SW 1271 (cell line): ENCODE results near the gene TPRKB.
"Not testable (repeated sequence)": the region's sequence is repeated elsewhere in the genome, so short reads cannot be mapped to it uniquely, and the experiment has no call there.

Experiments
- DNase-seq, 2 experiments: peaks; one replicate each; lab custom pipeline; 2025; lab: John Stamatoyannopoulos, UW

TPRKB gene

DNA sequence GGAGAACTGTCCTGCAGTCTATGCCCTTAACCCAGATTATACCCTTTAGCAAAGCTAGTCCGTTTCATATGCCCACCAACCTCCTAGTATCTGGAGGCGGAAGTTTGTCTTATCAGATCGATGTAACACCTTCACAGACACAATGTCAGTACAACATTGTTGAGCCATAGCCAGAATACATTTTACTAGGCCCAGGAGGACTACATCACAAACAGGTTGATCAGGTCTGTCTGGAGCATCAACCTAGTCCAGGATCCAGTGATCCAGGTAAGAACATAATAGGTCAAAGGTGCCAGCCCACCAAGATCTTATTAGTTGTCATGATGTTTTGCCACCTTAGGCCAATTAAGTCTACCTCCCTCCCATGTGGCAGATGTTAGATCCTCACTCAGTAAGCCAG lies 2.0 kb upstream of the TPRKB start:
- no peak for DNase-seq

DNA sequence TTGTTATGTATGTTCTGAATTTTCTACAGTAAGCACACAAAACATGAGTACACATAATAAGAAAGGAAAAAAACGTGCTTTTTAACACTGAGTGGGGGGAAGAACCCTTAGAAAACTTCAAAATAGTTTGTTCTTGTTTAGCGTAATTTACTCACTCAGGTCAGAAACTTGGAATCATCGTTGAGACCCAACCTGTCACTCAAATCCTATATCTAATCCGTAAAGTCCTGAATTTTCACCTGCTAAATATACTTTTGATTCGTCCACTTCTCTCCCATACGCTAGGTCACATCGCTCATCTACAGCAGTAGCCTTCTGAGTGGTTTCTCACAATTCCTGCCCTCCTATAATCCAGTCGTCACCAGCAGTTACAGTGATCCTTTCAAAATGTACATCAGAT lies 767 bp downstream of the TPRKB start:
- DNase-seq: no peak

DNA sequence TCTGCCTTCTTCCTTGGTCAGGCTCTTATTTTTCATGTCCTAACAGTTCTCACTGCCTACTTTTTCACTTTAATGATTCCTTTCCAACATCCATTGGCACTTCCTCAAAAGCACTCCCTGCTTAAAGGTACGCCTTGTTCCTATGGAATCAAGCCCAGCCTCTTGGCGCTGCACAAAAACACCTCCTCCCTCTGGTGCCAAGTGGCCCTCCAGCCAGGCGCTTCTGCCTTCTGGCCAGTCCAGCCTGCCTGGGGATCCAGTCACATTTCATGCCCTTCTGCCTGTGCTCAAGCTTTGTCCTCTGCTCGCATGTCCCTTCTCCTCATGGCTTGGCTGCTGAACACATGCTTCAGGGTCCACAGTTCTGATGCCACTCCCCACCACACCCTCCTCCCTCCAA lies 6.3 kb downstream of the TPRKB start:
- DNase-seq: no peak

DNA sequence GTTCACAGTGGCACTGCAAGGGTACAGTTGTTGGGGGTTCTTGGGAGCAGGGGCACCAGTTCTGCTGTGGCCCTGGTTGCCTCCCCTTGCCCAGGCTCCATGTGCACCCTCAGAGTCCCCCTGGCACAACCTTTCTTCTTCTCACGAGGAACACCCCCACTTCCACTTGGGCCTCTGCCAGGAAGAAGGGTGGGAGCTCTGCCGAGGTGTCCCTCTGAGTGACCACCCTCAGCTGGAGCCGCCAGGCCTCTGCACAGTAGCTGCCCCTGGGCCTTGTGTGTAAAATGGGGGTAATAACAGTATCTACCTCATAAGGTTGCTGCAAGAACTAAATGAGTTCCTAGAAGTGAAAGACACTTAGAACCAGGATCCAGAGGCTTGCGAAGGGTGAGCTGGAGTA lies 8.4 kb downstream of the TPRKB start:
- DNase-seq: no peak

DNA sequence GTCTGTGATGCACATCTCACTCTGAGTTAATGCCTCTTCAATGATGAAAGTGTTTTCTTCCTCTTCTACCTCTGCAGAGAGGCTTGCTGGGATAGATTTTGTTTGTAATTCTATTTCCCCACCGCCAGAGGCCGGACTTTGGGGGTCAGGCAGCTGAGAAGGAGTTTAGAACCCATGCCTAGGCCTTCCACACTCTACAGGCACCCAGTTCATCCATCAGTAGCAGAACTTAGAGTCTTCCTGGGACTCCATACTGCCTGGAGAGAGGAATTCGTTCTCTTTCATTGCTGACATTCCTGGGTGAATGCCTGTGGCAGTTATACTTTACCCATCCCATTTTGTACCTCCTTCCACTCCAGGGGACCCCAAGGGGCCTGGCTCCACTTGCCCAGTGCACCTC lies 9.1 kb downstream of the TPRKB start:
- no peak for DNase-seq

DNA sequence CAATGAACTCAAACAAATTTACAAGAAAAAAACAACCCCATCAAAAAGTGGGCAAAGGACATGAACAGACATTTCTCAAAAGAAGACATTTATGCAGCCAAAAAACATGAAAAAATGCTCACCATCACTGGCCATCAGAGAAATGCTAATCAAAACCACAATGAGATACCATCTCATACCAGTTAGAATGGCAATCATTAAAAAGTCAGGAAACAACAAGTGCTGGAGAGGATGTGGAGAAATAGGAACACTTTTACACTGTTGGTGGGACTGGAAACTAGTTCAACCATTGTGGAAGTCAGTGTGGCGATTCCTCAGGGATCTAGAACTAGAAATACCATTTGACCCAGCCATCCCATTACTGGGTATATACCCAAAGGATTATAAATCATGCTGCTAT lies 10.5 kb downstream of the TPRKB start:
- not testable (repeated sequence) for DNase-seq

DNA sequence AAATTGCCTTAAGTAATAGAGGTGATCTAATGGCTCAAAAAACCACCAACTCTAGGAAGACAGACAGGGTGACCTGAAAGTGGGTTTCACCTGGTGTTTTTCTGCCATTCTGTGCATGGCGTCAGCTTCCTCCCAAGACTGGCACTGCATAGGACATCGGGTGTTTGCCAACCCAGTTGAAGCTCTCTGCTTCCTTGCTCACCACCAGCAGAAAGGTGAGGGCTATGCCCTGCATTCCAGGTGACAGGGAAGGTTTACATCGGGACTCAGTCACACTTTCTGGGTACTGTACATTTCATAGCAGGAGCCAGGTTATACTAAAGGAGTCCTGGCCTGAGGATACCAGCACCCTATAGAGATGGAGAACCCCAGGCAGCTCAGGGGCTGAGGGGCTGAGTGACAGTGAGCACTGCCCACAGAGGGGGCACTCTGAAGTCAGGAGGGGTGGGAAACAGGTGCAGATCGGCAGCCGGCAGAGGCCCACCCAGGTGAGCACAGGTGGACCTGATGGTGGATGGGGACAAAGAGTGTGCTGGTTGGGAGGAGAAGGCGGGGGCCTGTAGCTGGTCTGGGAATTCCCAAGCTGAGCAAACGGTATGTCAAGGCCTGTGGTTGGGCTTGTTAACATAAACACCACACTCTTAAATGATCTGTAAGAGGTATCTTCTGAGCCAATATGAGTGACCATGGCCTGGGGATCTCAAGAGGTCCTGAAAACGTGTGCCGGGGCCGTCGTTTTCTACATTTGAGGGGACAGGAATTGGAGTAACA lies 18.1 kb downstream of the TPRKB start:
- DNase-seq: no peak

DNA sequence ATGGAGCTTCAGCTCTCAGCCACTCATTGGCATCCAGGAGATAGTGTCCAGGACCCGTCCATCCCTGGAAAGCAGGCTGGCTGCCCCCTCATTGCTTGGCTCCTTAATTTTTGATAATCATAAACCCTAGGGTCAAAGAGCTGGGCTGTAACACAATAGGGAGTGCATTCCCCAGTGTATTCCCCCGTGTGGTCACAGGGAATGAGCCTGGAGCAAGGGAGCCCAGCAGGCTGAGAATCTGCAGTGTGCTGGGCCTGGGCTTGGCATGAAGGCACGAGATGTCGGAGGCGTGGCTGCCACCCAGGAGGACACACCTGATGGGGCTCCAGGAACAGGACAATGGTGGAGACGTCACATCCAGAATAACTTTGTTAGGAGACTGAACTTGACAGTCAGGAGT lies 18.7 kb downstream of the TPRKB start:
- no peak for DNase-seq

DNA sequence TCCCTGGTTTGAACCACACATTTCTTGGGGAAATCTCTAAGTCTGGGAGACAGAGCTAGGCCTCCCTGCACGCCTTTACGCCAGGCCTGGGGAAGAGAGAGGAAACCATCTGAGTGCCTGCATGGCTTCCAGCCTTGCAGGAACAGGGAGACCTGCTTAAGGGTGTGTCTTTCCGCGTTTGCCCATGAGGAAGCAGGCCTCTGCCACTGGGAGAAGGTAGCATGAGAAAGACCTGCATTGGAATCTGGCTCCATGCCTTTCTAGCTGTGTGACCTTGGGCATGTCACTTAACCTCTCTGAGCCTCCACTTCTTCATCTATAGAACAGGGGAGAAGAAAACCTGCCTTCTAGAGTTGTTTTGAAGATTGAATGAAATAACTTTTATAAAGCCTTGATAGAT lies 19.4 kb downstream of the TPRKB start:
- not testable (repeated sequence) for DNase-seq

DNA sequence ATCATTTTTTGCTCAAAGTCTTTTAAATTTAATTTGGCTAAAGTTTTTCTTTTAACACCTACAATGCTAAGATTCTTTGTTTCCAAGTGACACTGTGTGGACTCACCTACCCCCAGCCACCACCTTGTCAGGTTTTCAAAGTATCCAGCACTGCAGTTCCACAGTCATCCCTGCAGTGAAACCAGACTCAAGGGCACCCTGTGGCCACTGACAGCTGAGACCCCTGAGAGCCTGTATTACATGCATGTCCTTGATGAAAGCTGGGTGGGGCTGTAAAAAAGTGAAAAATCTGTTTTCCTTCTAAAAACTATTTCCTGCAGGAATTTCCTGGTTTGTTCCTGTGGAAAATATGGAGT lies 19.9 kb downstream of the TPRKB start:
- no peak for DNase-seq

DNA sequence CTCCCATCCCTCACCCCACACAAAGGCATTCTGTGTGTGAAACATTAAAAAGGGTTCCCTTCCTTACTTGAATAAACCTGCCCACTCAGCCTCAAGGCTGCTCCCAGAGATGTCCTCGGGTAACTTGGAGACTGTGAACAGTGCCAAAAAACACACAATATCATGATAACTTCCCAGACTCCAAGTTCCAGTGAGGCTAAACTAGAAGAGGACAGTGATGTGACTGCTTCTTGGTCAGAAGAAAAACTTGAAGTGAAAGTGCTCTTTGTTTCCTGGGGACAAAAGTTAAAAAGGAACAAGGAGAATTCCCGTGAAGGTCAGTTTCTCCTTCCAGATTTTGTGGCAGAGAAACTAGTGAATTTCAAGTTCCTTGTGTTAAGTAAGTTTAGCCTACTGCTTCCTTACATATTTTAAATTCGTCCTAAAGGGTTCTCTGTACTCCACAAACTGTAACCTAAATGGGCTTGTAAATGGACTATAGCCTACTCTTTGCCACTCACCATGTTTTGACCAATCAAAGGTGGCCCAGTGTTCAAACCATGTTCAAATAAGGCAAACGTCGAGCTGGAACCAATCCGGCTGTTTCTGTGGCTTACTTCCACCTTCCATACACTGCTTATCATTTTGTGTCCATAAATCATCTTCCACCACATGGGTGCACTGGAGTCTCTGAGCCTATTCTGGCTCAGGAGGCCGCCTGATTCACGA lies 20.4 kb downstream of the TPRKB start:
- DNase-seq: no peak

DNA sequence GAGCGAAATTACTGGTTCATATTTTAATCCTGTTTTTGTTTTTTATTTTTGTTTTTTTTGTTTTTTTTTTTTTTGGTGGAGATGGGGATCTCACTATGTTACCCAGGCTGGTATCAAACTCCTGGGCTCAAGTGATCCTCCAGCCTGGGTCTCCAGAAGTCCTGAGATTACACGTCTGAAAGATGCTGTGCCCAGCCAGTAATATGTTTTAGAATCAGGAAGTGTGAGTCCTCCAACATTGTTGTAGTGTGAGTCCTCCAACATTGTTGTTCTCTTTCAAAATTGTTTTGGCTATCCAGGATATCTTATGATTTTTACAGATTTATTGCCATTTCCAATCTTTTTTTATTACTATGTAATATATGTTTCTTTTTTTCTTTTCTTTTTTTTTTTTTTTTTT lies 23.1 kb downstream of the TPRKB start:
- DNase-seq: no peak

DNA sequence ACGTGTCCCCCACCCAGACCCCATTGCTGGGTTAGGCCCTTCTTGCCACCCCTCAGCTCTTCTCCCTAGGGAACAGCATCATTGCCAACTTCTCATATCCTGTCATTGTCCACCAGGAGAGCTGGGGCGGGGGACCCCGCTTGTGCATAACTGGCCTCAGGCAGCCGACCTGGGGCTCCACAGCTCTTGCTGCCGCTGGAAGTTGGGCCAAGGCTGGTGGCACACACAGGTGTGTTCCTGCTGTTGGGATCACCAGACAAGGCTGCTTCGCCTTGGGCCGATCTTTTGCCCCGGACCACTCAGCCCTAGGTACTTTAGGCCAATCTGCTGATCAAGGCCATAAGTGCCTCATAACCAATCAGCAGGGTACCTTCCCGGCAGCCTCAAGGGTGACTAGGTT lies 28.6 kb downstream of the TPRKB start:
- no peak for DNase-seq

DNA sequence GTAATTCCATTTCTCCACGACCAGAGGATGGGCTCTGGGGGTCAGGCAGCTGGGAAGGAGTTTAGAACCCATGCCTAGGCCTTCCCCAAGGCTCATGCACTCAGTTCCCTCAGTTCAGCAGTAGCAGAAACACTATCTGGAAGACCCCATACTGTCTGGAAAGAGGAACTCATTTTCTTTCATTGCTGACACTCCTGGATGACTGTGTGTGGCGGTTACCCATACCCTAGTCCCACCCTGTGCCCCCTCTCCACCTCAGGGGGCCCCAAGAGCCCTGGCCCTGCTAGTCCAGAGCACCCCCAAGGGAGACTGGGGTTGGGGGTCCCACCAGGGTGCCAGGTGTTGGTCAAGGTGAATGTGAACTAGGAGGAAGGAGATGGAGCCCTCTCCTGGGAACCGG lies 29.5 kb downstream of the TPRKB start:
- no peak for DNase-seq

DNA sequence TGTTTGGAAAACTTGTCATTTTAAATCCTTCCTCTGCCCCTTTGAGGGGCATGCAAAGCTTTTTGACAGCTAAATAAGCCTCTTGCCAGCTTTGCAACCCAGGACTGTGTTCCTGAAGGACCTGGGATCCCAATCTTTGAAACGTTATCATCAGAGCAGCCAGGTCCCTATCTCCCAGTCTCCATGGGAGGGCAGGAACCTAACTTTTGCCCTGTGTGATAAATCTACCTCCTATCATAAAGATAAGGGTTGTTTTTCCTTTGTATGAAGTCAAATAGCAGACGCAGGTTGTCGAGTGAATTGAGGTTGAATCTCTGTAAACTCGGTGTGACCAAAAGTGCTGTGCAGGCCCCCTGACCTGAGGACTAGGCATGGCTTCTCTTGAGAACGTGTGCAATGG lies 30.1 kb downstream of the TPRKB start:
- no peak for DNase-seq

DNA sequence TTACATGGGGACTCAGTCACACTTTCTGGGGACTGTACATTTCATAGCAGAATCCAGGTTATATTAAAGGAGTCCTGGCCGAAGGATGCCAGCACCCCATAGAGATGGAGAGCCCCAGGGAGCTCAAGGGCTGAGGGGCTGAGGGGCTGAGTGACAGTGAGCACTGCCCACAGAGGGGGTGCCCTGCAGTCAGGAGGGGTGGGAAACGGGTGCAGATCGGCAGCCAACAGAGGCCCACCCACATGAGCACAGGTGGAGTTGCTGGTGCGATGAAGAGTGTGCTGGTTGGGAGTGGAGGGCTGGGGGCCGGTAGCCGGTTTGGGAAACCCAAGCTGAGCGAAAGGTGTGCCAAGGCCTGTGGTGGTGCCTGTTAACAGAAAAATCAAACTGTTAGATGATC lies 32.1 kb downstream of the TPRKB start:
- no peak for DNase-seq

DNA sequence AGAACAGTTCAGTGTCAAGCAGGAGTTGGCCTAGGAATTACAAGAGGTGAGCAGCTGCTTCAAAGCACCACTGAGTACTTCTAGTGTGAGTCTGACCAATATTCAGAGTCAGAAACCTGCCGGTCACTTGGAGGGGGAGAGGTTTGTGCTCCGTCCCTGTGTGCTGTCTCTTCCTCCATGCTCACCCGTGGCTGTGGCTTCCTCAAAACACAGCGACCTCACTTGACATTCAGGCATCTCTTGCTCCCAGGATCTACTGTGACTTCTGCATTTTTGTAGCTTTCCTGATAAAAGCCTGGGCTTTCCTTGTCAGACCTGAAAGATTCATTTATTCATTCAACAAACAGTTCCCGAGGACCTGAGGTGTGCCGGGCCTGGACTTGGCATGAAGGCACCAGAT lies 32.9 kb downstream of the TPRKB start:
- no peak for DNase-seq

DNA sequence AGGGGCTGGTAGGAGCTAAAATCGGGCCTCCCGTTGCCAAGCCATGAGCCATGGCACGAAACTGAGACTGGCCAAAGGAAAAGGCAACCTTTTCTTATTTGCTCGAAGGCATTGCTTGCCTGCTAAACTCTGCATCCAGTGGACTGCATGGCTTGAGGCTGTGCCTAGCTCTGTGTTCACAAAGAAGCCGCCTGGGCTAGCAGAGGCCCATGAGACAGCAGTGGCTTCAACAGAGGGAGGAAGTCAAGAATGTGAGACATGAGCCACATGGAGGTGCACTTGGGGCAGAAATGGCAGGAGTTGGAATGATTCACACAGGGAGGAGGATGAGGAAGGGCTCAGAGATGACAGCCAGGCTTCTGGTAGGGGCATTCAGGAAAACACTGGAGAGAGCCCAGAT lies 33.5 kb downstream of the TPRKB start:
- DNase-seq: no peak

DNA sequence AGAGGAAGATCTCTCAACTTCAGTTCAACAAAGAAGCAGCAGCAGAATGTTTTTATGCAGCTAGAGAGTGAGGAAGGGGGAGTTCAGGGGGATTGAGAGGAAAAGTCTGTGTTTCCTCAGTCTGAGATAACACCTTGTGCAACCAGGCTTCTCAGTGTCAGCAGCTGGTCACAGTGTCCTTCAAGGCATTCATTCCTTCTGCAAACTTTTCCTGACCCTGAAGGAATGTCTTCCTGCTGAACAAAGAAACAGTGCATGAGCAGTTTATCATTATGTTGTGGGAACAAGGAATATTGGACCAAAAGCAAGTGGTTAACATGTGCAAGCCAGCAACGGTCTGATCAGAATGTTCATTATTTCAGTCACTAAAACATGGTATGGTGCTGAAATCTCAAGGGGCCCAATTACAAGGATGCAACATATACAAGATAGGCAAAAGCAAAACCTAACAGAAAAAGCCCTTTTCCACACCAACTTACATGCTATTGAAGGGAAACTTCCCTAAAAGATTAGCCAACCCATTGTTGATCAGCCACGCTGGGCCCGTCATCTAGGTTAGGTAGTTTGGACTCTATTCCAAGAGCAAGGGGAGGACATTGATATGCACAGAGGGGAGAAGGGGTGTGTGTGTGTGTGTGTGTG lies 34.2 kb downstream of the TPRKB start:
- not testable (repeated sequence) for DNase-seq

DNA sequence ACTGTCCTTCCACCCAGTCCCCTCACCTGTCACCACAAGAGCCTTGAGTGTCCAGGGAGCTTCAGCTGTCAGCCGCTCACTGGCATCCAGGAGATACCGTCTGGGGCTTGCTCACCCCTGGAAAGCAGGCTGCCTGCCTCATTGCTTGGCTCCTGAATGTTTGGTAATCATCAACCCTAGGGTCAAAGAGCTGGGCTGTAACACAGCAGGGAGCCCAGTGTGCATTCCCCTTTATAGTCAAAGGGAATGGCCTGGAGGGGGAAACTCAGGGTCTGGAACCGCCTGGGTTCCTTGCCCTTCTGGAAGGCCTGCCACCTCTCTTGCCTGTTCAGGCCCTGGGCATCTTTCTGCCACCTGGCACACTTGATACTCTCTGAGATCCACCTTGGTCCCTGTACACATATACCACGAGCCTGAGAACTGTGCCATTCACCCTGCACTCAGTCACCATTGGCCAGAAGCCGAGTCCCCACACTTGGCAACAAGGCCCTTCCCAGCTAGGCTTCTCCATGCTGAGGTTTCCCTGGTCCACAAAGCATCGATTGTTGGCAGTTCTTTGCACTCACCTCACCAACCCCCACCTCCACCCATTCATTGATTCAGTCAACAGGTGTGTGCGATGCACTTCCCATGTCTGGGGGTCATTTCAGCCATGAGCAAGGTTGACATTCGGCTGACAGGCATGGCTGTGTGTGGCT lies 35.0 kb downstream of the TPRKB start:
- DNase-seq: no peak

DNA sequence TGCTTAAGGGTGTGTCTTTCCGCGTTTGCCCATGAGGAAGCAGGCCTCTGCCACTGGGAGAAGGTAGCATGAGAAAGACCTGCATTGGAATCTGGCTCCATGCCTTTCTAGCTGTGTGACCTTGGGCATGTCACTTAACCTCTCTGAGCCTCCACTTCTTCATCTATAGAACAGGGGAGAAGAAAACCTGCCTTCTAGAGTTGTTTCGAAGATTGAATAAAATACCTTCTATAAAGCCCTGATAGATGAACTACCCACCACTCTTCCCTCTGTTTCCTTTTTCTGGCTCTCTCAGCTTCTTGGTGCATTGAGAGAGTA lies 35.7 kb downstream of the TPRKB start:
- not testable (repeated sequence) for DNase-seq

DNA sequence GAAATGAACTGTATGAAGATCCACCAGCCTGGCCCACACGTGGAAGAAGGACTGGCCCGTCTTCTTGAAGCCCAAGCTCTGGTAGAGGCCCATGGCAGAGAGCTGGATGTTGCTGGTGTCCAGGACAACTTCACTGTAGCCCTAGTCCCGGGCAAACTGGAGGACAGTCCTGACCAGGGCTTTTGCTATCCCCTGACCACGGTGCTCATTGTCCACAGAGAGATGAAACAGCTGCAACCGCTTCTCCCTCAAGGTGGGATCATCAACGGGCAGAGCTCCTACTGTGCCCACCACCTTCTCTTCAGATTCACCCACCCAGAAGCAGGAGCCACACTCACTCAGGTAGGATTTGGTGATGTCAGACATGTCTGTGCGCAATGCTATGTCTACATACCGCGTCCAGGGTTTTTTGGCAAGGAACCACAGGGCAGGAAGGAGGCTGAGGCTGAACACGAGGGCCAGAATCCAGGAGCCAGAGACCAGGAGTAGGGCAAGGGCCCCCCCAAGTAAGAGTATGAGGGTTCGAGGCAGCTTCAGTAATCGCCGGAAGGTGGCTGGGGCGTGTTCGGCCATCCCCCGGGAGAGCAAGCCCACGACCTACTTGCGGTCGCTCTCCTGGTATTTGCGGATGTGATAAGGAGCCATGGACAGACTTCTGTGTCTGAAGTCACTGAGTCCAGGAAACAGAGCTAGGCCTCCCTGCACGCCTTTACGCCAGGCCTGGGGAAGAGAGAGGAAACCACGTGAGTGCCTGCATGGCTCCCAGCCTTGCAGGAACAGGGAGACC lies 36.3 kb downstream of the TPRKB start:
- DNase-seq: no peak
